HEK293T (cell line): ENCODE results near the gene ING4.

Source experiments
- ELF4 ChIP-seq: fragments of 450-650 bp; IDR thresholded peaks from 2 replicates; pipeline ENCODE4 v1.6.1; 2017; ENCODE audit warnings: antibody characterized with exemption
- FOXK2 ChIP-seq: fragments of 450-650 bp; IDR thresholded peaks from 2 replicates; pipeline ENCODE4 v1.6.1; 2016; ENCODE audit warnings: mild to moderate bottlenecking
- FOXM1 ChIP-seq: fragments of 450-650 bp; IDR thresholded peaks from 2 replicates; pipeline ENCODE4 v1.6.1; 2017; ENCODE audit warnings: mild to moderate bottlenecking, borderline replicate concordance
- SP1 ChIP-seq: fragments of 450-650 bp; IDR thresholded peaks from 2 replicates; pipeline ENCODE4 v1.6.1; 2017

DNA sequence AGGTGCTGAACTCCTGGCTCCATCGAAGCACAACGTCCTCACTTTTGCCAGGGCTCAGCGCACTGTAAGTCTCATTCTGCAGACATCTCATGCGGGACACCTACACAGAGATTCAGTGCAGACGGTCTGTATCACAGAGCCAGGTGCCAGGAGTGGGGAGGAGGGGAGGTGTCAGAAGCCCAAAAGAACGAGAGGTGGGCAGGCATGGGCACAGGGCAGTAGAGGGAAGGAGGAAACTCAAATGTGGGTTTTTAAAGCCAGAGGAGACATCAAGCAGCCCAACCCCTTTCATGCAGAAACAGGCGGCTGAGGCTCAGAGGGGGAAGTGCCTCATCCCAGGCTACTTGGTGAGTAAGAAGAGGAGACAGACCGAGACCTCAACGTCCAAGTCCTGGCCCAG, 24.6 kb downstream of the ING4 start:
- TF ChIP-seq ELF4, result no peak
- no peak for TF ChIP-seq SP1
- TF ChIP-seq FOXK2, result no peak
- no peak for TF ChIP-seq FOXM1
